RWPE2 (cell line): ENCODE data around the gene HDAC11.

Source experiments
- ATAC-seq: fragments of 200-7000 bp; cut with Tn5 transposase; 3 replicates; pipeline ENCODE4 v1.9.1; 2021; ENCODE audit warnings: low read depth
- DNase-seq: peaks from one replicate; pipeline ENCODE4 v3.0.0-alpha.2; 2020; ENCODE audit warnings: low spot score
- H3K27ac ChIP-seq: fragments of 450-650 bp; 2 replicates; pipeline ENCODE4 v1.5.1; 2017; ENCODE audit warnings: mild to moderate bottlenecking; ENCODE audit not compliant: poor library complexity, severe bottlenecking
- H3K27me3 ChIP-seq: fragments of 250-450 bp; sonication (Bioruptor Pico); 2 replicates; pipeline ENCODE4 v1.5.1; 2021; ENCODE audit warnings: mild to moderate bottlenecking, moderate library complexity; ENCODE audit not compliant: insufficient read depth, poor library complexity, severe bottlenecking
- H3K36me3 ChIP-seq: fragments of 250-450 bp; sonication (Bioruptor Pico); 2 replicates; pipeline ENCODE4 v1.5.1; 2020; ENCODE audit warnings: low read depth, mild to moderate bottlenecking, moderate library complexity
- H3K4me1 ChIP-seq: fragments of 250-450 bp; sonication (Bioruptor Pico); 2 replicates; pipeline ENCODE4 v1.5.1; 2021; ENCODE audit warnings: mild to moderate bottlenecking, moderate library complexity; ENCODE audit not compliant: insufficient read depth, poor library complexity, severe bottlenecking
- H3K4me3 ChIP-seq: fragments of 250-450 bp; sonication (Bioruptor Pico); 2 replicates; pipeline ENCODE4 v1.5.1; 2021; ENCODE audit warnings: mild to moderate bottlenecking, moderate library complexity; ENCODE audit not compliant: severe bottlenecking
- H3K9me3 ChIP-seq: fragments of 250-450 bp; sonication (Bioruptor Pico); 2 replicates; pipeline ENCODE4 v1.5.1; 2021; ENCODE audit warnings: mild to moderate bottlenecking, moderate library complexity; ENCODE audit not compliant: severe bottlenecking
- TF ChIP-seq, protein P1 (sequence below): fragments of 450-650 bp; IDR thresholded peaks from one replicate; pipeline ENCODE4 v1.5.1; 2017; ENCODE audit warnings: mild to moderate bottlenecking, moderate library complexity; ENCODE audit not compliant: poor library complexity, severe bottlenecking

Gene HDAC11

GRCh38 chr3:13542142-13542541 lies 62.0 kb downstream of the HDAC11 start:
- no peaks in the 10 kb centered on the region for H3K36me3 ChIP-seq
- DNase-seq = no peak
- H3K4me3 ChIP-seq = no peak overlapping the region
- TF ChIP-seq, protein P1, sequence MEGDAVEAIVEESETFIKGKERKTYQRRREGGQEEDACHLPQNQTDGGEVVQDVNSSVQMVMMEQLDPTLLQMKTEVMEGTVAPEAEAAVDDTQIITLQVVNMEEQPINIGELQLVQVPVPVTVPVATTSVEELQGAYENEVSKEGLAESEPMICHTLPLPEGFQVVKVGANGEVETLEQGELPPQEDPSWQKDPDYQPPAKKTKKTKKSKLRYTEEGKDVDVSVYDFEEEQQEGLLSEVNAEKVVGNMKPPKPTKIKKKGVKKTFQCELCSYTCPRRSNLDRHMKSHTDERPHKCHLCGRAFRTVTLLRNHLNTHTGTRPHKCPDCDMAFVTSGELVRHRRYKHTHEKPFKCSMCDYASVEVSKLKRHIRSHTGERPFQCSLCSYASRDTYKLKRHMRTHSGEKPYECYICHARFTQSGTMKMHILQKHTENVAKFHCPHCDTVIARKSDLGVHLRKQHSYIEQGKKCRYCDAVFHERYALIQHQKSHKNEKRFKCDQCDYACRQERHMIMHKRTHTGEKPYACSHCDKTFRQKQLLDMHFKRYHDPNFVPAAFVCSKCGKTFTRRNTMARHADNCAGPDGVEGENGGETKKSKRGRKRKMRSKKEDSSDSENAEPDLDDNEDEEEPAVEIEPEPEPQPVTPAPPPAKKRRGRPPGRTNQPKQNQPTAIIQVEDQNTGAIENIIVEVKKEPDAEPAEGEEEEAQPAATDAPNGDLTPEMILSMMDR = no peak
- peaks cover 3% of the 10 kb centered on the region for H3K9me3 ChIP-seq
- H3K27ac ChIP-seq = no peak overlapping the region
- no peaks in the 10 kb centered on the region for H3K27me3 ChIP-seq
- peaks cover 38% of the 10 kb centered on the region for H3K4me1 ChIP-seq
- no peak for ATAC-seq

- DNase-seq = no peak
- no peaks in the 10 kb centered on the region for H3K27me3 ChIP-seq
- ATAC-seq = peak; percentile 63
- no peak overlapping the region for H3K4me3 ChIP-seq
- TF ChIP-seq, protein P1 = no peak
- peaks cover 3% of the 10 kb centered on the region for H3K9me3 ChIP-seq
- H3K27ac ChIP-seq = peak overlapping the region; percentile 45
- H3K36me3 ChIP-seq = no peaks in the 10 kb centered on the region
- peaks cover 36% of the 10 kb centered on the region for H3K4me1 ChIP-seq
Observed at GRCh38 chr3:13543253-13543652, 63.1 kb downstream of the HDAC11 start.

- TF ChIP-seq, protein P1 = no peak
- no peaks in the 10 kb centered on the region for H3K27me3 ChIP-seq
- H3K4me1 ChIP-seq = peaks cover 32% of the 10 kb centered on the region
- H3K36me3 ChIP-seq = no peaks in the 10 kb centered on the region
- DNase-seq (no peak), ATAC-seq (peak; percentile 47)
- H3K9me3 ChIP-seq = peaks cover 3% of the 10 kb centered on the region
- peak overlapping the region; percentile 45 for H3K27ac ChIP-seq
- no peak overlapping the region for H3K4me3 ChIP-seq
Observed at GRCh38 chr3:13544293-13544831, 64.3 kb downstream of the HDAC11 start.

DNA sequence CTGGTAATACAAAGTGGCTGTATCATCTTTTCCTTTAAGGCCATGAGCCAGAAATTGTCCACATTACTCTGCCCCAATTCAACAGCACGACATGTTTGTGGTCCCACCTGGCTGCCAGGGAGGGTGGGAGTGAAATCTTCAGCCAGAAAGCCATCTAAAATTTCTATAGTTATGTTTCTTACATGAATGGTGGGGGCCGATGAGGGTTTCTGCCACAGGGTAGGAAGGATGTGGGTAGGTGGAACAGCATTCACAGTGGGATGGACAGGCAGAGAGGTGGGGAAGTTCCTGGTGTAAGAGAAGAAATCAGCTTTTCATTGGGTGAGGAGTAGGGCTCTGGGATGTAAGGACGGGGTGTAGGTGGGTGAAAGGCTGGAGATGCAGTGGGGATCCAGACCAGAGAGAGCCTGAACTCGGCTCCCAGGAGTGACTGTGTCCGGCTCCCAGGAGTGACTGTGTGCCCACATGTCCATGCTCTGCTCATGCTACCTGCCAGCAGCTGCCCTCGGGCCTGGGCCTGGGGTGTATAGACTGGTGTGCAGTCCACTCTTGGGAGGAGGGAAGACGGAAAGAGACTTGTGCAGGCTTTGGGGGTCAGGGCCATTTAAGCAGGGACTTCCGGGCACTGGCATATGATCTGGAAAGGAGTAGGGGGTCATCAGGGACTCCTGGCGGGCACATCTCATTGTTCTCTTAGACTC lies 65.0 kb downstream of the HDAC11 start:
- H3K27ac ChIP-seq = no peak overlapping the region
- DNase-seq = no peak
- no peaks in the 10 kb centered on the region for H3K27me3 ChIP-seq
- TF ChIP-seq, protein P1 = no peak
- H3K36me3 ChIP-seq = no peaks in the 10 kb centered on the region
- no peak overlapping the region for H3K4me3 ChIP-seq
- no peak for ATAC-seq
- H3K4me1 ChIP-seq = peaks cover 32% of the 10 kb centered on the region
- peaks cover 3% of the 10 kb centered on the region for H3K9me3 ChIP-seq

- Histone ChIP-seq H3K4me1 (peaks cover 32% of the 10 kb centered on the region), H3K4me3 (no peak overlapping the region), H3K36me3 (no peaks in the 10 kb centered on the region), H3K27me3 (no peaks in the 10 kb centered on the region), H3K27ac (no peak overlapping the region), H3K9me3 (peaks cover 3% of the 10 kb centered on the region)
- DNase-seq (no peak), ATAC-seq (no peak)
- TF ChIP-seq, protein P1 = no peak
Observed at GRCh38 chr3:13545952-13546454, 65.9 kb downstream of the HDAC11 start.
